ENCODE data around the gene SLC39A1. TPM values are rescaled to one million over a fixed set of nuclear protein-coding genes. Genes with fewer than 3 reads are reported as not detected.
A peak's percentile ranks its signal among the peaks of the same experiment; 100 is the strongest.

SLC39A1 gene
- total and polyA plus RNA-seq, 9 of the 15 experiments (the other 6 are each of a cell fraction or from before 2014, with no cell fraction given): 9.9 to 81.1 (median 62.7) TPM

- peak; percentile 56; the same call in 1 of the 2 replicates for TF ChIP-seq NR4A1 (CRISPR knock-in tag; IDR thresholded peaks at IDR 0.05)
- no peak for TF ChIP-seq NR4A1 (tag; IDR thresholded peaks at IDR 0.05)
- TF ChIP-seq PTBP1 (IDR thresholded peaks at IDR 0.05; ENCODE audit: low read depth, low read length): no peak
- no peak for TF ChIP-seq ZFP91 (CRISPR knock-in tag; IDR thresholded peaks at IDR 0.05)
- no peak for TF ChIP-seq E2F1 (CRISPR knock-in tag; IDR thresholded peaks at IDR 0.05)
- TF ChIP-seq ZFX (CRISPR knock-in tag; IDR thresholded peaks at IDR 0.05): peak; percentile 54
- TF ChIP-seq, protein P1, sequence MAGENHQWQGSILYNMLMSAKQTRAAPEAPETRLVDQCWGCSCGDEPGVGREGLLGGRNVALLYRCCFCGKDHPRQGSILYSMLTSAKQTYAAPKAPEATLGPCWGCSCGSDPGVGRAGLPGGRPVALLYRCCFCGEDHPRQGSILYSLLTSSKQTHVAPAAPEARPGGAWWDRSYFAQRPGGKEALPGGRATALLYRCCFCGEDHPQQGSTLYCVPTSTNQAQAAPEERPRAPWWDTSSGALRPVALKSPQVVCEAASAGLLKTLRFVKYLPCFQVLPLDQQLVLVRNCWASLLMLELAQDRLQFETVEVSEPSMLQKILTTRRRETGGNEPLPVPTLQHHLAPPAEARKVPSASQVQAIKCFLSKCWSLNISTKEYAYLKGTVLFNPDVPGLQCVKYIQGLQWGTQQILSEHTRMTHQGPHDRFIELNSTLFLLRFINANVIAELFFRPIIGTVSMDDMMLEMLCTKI (IDR thresholded peaks at IDR 0.05; ENCODE audit: partially characterized antibody): no peak
- 0 out of 2 replicates have a peak, but pooled peaks have one; percentile 10 for TF ChIP-seq IRF1 (CRISPR knock-in tag; IDR thresholded peaks at IDR 0.05; ENCODE audit: borderline replicate concordance)
- TF ChIP-seq CHD1 (IDR thresholded peaks at IDR 0.05; ENCODE audit: low read length): peak; percentile 81
- TF ChIP-seq NONO (IDR thresholded peaks at IDR 0.05; ENCODE audit: low read depth in 2 of 2, low read length in 1 of 2): peak; percentile 12 to 45; a peak in 1 of 4 replicates
- no peak for TF ChIP-seq KLF1 (tag; IDR thresholded peaks at IDR 0.05)
- TF ChIP-seq CBFA2T3 (IDR thresholded peaks at IDR 0.05): no peak
- no peak for TF ChIP-seq IRF2 (CRISPR knock-in tag; IDR thresholded peaks at IDR 0.05)
- TF ChIP-seq ETV6 (IDR thresholded peaks at IDR 0.05; ENCODE audit: borderline replicate concordance in 1 of 2, low read depth in 2 of 2, low read length in 1 of 2): no peak
- TF ChIP-seq ETV6 (CRISPR knock-in tag; IDR thresholded peaks at IDR 0.05; ENCODE audit: borderline replicate concordance): no peak
- TF ChIP-seq, protein P2, sequence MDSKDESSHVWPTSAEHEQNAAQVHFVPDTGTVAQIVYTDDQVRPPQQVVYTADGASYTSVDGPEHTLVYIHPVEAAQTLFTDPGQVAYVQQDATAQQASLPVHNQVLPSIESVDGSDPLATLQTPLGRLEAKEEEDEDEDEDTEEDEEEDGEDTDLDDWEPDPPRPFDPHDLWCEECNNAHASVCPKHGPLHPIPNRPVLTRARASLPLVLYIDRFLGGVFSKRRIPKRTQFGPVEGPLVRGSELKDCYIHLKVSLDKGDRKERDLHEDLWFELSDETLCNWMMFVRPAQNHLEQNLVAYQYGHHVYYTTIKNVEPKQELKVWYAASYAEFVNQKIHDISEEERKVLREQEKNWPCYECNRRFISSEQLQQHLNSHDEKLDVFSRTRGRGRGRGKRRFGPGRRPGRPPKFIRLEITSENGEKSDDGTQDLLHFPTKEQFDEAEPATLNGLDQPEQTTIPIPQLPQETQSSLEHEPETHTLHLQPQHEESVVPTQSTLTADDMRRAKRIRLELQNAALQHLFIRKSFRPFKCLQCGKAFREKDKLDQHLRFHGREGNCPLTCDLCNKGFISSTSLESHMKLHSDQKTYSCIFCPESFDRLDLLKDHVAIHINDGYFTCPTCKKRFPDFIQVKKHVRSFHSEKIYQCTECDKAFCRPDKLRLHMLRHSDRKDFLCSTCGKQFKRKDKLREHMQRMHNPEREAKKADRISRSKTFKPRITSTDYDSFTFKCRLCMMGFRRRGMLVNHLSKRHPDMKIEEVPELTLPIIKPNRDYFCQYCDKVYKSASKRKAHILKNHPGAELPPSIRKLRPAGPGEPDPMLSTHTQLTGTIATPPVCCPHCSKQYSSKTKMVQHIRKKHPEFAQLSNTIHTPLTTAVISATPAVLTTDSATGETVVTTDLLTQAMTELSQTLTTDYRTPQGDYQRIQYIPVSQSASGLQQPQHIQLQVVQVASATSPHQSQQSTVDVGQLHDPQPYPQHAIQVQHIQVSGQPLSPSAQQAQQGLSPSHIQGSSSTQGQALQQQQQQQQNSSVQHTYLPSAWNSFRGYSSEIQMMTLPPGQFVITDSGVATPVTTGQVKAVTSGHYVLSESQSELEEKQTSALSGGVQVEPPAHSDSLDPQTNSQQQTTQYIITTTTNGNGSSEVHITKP (IDR thresholded peaks at IDR 0.05; ENCODE audit: partially characterized antibody): peak; percentile 69
Observed at GRCh38 chr1:153945795-153946621, 17.3 kb downstream of the SLC39A1 start (continued).
